RCC 7860 (cell line): ENCODE data around the gene SH3GL2.
"Not testable (repeated sequence)": the region's sequence is repeated elsewhere in the genome, so short reads cannot be mapped to it uniquely, and the experiment has no call there.

Source experiments
- DNase-seq: peaks from one replicate; pipeline ENCODE4 v3.0.0-alpha.2; 2015; ENCODE audit warnings: low spot score
- FAIRE-seq: peaks from 2 replicates; lab custom pipeline; 2012; peaks lifted over from hg19 to GRCh38; lab: Jason Lieb, UNC

Gene SH3GL2

GRCh38 chr9:17739736-17740135 is 160.9 kb downstream of the SH3GL2 start:
- no peak for DNase-seq
- FAIRE-seq: no peak

GRCh38 chr9:17742067-17742466 is 163.2 kb downstream of the SH3GL2 start:
- DNase-seq (no peak), FAIRE-seq (no peak)

DNA sequence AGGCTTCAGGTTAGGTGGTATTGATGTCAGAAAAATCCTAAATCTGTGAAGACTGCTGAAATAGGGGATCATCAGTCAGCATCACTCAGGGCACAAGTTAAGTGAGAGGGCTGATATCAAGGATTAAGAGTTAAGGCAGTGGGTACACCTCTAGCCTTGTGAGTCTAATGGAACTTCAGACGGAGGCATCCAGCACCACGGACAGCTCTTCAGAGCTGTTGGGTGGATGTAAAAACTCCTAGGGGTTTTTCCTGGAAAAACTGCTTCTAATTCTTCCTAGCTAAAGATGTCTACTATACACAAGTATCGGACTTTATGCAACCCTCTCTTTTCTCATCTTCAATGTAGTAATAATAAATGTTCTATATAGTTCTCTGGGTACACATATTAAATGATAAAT is 165.9 kb downstream of the SH3GL2 start:
- FAIRE-seq (no peak), DNase-seq (no peak)

DNA sequence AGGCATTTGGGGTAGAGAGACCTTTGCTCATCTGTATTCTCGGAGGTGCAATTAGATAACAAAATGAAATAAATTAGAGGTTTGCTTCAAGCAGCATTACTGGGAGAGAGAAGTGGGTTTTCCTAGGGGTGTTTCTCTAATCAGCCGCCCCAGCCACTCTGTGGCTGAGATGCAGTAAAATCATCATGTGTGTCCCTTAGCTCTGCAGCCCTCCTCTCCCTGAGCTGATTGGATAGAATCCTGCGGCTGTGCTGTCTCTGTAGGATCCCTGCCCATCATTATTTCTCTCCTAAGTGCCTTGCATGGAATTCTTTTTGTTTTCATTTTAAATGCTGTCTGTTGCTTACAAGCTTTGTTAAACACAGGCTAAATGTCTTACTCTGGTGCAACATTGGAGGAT is 171.4 kb downstream of the SH3GL2 start:
- DNase-seq: no peak
- FAIRE-seq: no peak

- no peak for FAIRE-seq
- no peak for DNase-seq
Measured at GRCh38 chr9:17751486-17751885, 172.6 kb downstream of the SH3GL2 start.

GRCh38 chr9:17752021-17752420 is 173.2 kb downstream of the SH3GL2 start:
- DNase-seq (no peak), FAIRE-seq (no peak)

DNA sequence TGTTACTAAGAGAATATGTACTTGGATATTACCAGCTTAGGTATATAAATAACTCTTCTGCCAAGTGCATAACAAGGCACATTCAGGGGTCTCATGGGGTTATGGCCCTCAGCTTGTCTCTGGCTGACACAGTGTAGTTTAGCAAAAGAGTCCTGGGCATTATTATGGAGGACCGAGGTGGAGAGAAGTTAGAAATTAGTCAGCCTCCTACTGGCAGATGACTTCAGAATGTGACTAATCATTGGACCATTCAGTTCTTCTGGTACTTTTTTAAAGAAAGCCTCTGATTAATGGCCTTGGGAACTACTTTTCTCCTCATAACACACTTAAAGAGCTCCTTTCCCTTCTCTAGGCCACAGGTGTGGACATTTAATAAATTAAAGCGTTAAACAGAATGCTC is 178.9 kb downstream of the SH3GL2 start:
- DNase-seq (no peak), FAIRE-seq (no peak)

DNA sequence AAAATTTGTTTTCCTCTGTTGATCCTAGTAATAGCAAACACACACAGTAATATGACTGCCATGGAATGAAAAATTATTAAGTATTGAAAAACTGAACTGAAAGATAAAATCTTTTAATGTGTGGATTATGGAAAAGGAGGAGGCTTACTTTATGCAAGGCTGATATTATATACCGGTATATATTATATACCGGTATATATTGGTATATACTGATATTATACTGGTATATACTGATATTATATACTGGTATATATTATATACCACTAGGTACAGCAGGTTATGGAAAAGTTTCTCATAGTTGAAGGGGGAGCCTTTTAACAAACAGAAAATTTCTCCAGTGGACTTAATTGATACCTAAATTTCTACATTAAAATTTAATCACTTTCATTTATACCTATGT is 181.4 kb downstream of the SH3GL2 start:
- FAIRE-seq (no peak), DNase-seq (no peak)

GRCh38 chr9:17761984-17762676 is 183.3 kb downstream of the SH3GL2 start:
- FAIRE-seq: no peak
- DNase-seq: no peak

GRCh38 chr9:17764306-17764705 is 185.4 kb downstream of the SH3GL2 start:
- DNase-seq (no peak), FAIRE-seq (no peak)

DNA sequence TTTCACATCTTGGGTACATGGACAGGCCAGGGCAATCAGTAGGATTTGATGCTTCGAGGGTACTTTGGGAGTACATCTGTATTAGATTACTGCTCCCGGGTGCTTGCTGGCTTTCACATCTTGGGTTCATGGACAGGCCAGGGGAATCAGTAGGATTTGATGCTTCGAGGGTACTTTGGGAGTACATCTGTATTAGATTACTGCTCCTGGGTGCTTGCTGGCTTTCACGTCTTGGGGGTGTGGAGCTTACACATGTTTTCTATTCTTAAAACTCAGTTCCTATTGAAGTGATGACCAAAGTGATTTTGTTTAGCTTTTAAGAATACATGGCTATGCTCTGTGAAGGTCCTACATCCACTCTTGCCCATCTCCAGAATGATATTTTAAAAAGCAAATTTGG is 186.3 kb downstream of the SH3GL2 start:
- not testable (repeated sequence) for FAIRE-seq, DNase-seq

- DNase-seq: no peak
Measured at GRCh38 chr9:17772223-17772622, 193.4 kb downstream of the SH3GL2 start.

DNA sequence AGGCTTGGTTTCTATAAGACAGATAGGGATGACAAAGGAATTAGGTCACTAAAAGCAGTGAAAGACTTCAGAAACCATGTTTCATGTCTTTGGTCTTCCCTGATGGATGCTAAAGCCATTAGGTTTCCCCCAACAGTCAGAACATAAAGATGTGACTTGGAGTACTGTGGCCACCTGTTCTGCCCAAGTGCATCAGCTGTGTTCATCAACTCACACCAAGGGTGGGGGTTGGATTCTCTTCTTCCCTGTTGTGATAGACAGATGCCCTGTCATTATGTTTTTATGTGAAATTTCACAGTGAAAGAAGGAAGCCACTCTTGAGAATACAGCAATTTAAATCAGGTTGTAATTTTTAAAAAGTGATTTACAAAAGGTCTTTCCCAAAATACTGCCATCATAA is 196.8 kb downstream of the SH3GL2 start:
- FAIRE-seq: no peak
- DNase-seq: no peak

More at GRCh38 chr9:17772223-17772622, 193.4 kb downstream of the SH3GL2 start:
- FAIRE-seq: no peak

DNA sequence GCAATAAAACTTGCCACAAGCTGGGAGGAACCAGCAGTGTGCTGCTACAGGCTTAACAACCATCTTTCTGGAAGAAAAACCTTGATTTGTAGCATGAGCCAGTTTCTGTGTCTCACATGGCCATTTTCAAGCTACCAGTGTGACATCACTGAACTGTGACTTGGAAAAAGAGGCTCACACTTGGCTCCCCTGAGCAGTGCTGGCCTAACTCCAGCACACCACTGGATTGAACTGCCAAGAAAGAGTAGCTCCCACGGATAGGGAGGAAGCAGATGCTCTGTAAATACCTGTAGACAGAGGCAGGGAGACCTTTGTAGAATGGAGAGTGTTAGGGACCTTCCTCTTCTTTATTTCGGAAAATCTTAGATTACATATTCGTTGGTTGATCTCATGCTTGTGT is 197.9 kb downstream of the SH3GL2 start:
- DNase-seq (no peak), FAIRE-seq (no peak)

- FAIRE-seq (no peak), DNase-seq (no peak)
Measured at GRCh38 chr9:17777465-17777864, 198.6 kb downstream of the SH3GL2 start.

- no peak for DNase-seq
- FAIRE-seq: no peak
Measured at GRCh38 chr9:17782430-17783149, 203.7 kb downstream of the SH3GL2 start.

GRCh38 chr9:17783227-17783626 is 204.4 kb downstream of the SH3GL2 start:
- FAIRE-seq (no peak), DNase-seq (no peak)

DNA sequence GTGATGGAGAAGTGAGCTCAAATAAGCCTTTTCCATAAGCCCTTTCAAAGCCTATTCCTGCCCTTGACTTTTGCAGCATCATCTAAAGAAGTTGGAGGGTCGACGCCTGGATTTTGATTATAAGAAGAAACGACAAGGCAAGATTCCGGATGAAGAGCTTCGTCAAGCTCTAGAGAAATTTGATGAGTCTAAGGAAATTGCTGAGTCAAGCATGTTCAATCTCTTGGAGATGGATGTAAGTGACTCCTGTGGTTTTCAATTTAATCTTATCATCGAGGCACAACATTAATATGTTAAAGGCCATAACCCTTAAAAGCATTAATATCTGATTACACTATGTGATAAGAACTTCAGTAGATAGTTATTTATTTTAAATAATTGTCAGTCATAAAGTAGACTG is 210.4 kb downstream of the SH3GL2 start:
- no peak for FAIRE-seq
- DNase-seq: no peak

DNA sequence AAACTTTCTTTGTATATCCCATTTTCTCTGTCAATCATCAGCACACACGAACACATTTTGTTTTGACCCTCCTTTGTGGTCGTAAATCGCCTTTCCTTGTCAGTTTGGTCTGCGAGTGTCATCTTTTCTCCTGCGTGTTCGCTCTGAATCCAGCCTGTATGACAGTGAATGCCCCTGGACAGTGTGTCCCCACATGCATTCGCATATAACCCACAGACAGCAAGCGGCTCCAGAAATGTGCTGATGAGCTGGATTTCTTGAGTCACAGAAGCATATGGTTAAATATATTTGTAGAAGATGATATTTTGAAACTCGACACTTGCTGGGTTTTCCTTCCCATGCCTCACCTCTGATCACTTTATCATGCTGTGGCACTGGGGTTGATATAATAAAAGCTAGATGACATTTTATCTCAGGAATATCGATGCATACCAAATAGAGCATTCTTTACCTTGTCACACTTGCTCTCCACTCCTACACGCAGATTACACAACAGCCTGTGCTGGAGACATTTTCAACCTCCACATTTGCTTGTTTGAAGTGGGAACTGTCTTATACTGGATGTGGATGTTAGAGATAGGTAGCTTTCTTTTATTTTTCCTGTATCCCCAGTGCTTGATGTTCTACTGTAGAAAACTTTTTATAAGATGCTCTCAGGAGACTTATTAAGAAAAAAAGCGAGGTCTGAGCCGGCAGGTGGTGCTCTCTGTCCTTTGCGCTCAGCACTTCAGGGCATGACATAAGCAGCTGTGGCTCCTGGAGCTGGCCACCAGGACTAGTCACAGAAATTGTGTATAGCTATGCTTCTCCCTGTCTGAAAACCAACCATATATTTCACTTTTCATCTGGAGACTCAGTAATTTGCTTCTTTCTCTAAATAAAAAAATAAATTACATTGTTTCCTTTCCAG is 215.1 kb downstream of the SH3GL2 start:
- FAIRE-seq (no peak), DNase-seq (no peak)

- no peak for FAIRE-seq
- no peak for DNase-seq
Measured at GRCh38 chr9:17795744-17796143, 216.9 kb downstream of the SH3GL2 start.

DNA sequence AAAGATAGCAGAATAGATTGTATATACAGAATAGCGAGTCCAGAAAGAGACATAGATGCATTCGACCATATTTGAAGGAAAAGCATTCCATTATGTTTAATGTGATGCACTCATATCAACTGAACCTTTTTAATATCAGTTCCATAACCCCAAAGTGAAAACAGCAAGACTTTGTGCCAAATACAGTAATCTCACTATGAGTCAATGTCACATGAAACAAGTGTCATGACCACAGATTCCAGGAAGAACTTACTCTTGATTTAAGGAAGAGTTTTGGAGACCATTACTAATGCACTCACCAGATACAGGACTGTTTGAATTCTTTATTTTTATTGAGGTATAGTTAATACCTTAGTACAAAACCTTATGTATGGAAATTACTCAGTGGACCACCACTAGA is 220.5 kb downstream of the SH3GL2 start:
- no peak for FAIRE-seq
- DNase-seq: no peak

DNA sequence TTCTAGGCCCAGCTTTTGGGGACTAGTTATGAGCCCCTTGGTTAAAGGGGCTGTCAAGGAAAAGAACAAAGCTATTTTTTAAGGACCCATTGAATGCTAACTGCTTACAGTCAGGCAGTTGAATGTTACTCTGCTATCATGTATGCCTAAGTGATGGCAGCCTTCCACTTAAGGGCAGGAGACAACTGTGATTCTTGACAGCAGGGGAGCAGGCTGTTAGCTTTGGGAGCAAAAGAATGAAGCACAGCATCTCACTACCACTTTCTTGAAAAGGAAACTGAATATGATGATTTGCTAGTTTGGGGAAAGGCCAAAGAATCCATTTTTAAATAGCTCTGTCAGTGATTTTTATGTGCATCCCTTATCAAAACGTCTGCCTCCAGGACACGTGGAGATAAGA is 221.6 kb downstream of the SH3GL2 start:
- DNase-seq (no peak), FAIRE-seq (no peak)
